Adrenal gland (tissue), 5 donors: Measurements from ENCODE around the gene YTHDF1.
A peak's percentile ranks its signal among the peaks of the same experiment; 100 is the strongest.

Source experiments
- CTCF ChIP-seq, 6 experiments: fragments of 450-650 bp in 4 of 6; fragments of 200-600 bp in 2 of 6; sonication (generic) in 1 of 6; IDR thresholded peaks; 1 replicate in 5 of 6; 2 replicates in 1 of 6; pipeline versions ENCODE4 v1.5.1 to v1.8.0; 2016 to 2021; ENCODE audit warnings: antibody characterized with exemption in 6 of 6, mild to moderate bottlenecking in 2 of 6, moderate library complexity in 1 of 6
- POLR2A ChIP-seq, 2 donors: fragments of 450-650 bp; IDR thresholded peaks; one replicate each; pipeline ENCODE4 v1.6.1; 2017; ENCODE audit warnings: antibody characterized with exemption in 2 of 2, mild to moderate bottlenecking in 2 of 2, moderate library complexity in 1 of 2
- donor health status: DM: no; HTN: no; CAD: no.

GRCh38 chr20:63215101-63216040 is 560 bp downstream of the YTHDF1 start:
- TF ChIP-seq CTCF (IDR thresholded peaks at IDR 0.05) (peak in 4 of 6 experiments; percentile 17 to 32 (median 18)), POLR2A (IDR thresholded peaks at IDR 0.05) (no peak)
